GM21737 (cell line): ENCODE measurements around the gene VAC14.
"Not testable (repeated sequence)": the region's sequence is repeated elsewhere in the genome, so short reads cannot be mapped to it uniquely, and the experiment has no call there.

Experiments used
- ATAC-seq: cut with Tn5 transposase; IDR thresholded peaks from one replicate; pipeline ENCODE4 v1.9.1; 2021; ENCODE audit warnings: mild to moderate bottlenecking, moderate library complexity; ENCODE audit not compliant: unreplicated experiment

VAC14 gene

GRCh38 chr16:70648606-70649005 is 152.4 kb downstream of the VAC14 start:
- no peak for ATAC-seq

DNA sequence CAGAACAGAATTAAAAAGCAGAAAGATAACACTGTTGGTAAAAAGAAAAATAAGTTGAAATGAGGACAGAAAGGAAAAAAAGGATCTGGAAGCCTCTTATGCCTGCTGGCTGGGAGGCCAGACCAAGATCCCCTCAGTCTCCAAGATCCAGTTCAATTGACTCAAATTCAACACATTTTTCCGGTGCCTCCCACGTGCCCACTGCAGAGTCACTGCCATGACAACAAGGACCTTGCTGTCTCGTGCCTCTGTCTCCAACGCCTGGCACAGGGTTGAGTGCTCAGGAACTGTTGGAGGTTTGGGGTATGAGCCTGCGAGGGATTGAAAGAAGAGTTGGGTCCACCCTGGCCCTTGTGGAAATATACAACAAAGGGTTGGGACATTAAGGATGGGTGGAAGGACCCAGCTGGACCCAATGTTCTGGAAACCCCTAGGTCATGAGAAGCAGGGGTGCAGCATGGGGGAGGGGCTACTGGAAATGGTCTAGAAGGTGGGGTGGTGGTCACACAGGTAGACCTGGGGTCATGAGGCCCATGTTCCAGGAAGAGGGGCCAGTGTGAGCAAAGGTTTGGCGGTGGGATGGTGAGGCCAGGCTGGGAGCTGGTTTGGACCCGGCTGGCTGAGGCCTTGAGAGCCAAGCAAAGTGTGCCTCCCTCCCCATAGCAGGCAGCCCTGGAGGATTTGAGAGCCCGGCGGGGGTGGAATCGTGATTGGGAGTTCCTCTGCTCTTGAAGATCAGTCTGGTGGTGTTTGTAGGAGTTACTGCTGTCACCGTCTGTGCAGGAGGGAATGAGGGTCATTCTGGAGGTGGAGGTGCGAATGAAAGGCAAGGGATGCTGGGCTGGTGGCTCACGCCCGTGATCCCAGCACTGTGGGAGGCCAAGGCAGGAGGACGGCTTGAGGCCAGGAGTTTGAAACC is 153.3 kb downstream of the VAC14 start:
- ATAC-seq = no peak

DNA sequence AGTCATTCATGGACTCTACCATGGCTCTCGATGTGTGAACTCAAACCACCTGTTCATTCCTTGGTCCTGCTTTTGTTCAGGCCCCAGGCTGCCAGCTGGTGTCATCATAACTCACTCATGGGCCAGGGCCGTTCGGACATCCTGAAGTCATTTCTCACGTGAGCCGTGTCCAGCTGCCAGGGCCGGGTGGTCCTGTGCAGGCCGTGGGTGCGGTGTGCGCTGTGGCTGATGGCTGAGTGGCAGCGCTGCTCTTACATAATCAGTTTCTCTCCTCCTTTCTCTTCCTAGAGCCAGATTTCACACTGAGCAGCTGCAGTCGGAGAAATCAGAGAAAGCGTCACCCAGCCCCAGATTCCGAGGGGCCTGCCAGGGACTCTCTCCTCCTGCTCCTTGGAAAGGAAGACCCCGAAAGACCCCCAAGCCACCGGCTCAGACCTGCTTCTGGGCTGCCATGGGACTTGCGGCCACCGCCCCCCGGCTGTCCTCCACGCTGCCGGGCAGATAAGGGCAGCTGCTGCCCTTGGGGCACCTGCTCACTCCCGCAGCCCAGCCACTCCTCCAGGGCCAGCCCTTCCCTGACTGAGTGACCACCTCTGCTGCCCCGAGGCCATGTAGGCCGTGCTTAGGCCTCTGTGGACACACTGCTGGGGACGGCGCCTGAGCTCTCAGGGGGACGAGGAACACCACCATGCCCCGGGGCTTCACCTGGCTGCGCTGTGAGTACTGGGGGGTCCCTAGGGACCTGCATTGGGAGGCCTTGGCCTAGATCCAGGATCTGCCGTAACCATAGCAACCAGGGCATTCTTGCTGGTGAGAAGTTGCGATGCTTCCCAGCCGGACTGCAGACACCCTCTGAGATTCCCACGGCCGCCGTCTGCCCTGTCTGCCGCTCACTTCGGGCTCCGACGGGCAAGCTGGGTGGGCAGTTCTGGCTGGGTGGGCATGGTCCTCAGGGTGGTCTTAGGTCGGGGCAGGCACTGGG is 154.4 kb downstream of the VAC14 start, which contains the start of gene IL34:
TSS of gene IL34 (plus strand) at position 300 of the 982 bp plus-strand sequence. CDS start at position 689, 389 bp downstream.
- ATAC-seq = no peak

GRCh38 chr16:70644763-70645597 is 156.0 kb downstream of the VAC14 start:
- ATAC-seq = no peak

- ATAC-seq = not testable (repeated sequence)
These were observed 157.7 kb downstream of the VAC14 start for GRCh38 chr16:70643264-70643663.

GRCh38 chr16:70642633-70643032 is 158.3 kb downstream of the VAC14 start:
- ATAC-seq = no peak

- no peak for ATAC-seq
These were observed 161.9 kb downstream of the VAC14 start for GRCh38 chr16:70638814-70639792.
